Keratinocyte (primary cell): ENCODE data around the gene TBXT. TPM values are rescaled to one million over a fixed set of nuclear protein-coding genes. Genes with fewer than 3 reads are reported as not detected.

Experiments
- DNase-seq: peaks from one replicate; pipeline ENCODE4 v3.0.0-alpha.2; 2011; ENCODE audit warnings: low read depth, missing footprints, low spot score
- FAIRE-seq: peaks from 2 replicates; lab custom pipeline; 2011; peaks lifted over from hg19 to GRCh38; lab: Jason Lieb, UNC
- H2AFZ ChIP-seq: 2 replicates; pipeline ENCODE4 v1.6.0; 2012; ENCODE audit warnings: low read length, control low read depth, inconsistent platforms; ENCODE audit not compliant: control insufficient read depth
- H3K27ac ChIP-seq: 2 replicates; pipeline ENCODE4 v1.5.1; 2011; ENCODE audit warnings: low read length; ENCODE audit not compliant: control insufficient read depth, insufficient read depth
- H3K27me3 ChIP-seq: 3 replicates; pipeline ENCODE4 v1.6.0; 2011; ENCODE audit warnings: low read length; ENCODE audit not compliant: control insufficient read depth, insufficient read depth; ENCODE audit errors: extremely low read depth
- H3K36me3 ChIP-seq, 2 experiments: 2 replicates in 1 of 2; 3 replicates in 1 of 2; pipeline ENCODE4 v1.5.1; 2011; ENCODE audit warnings: low read length in 2 of 2, mild to moderate bottlenecking in 1 of 2; ENCODE audit not compliant: control insufficient read depth in 2 of 2, insufficient read depth in 2 of 2; ENCODE audit errors: extremely low read depth in 1 of 2
- H3K4me1 ChIP-seq: 3 replicates; pipeline ENCODE4 v1.5.1; 2011; ENCODE audit warnings: low read length; ENCODE audit not compliant: control insufficient read depth, insufficient read depth; ENCODE audit errors: extremely low read depth
- H3K4me2 ChIP-seq: 3 replicates; pipeline ENCODE4 v1.6.0; 2011; ENCODE audit warnings: low read depth, low read length; ENCODE audit not compliant: control insufficient read depth, insufficient read depth; ENCODE audit errors: extremely low read depth
- H3K4me3 ChIP-seq, 3 experiments: fragments of 200-600 bp in 1 of 3; sonication (generic) in 1 of 3; 2 replicates in 2 of 3; 3 replicates in 1 of 3; pipeline ENCODE4 v1.5.1; 2011 to 2016; ENCODE audit warnings: low read length in 3 of 3, mild to moderate bottlenecking in 3 of 3, control low read depth in 2 of 3, inconsistent platforms in 1 of 3, low read depth in 1 of 3, mixed read lengths in 1 of 3, mixed run types in 1 of 3, moderate library complexity in 1 of 3; ENCODE audit not compliant: control insufficient read depth in 2 of 3, insufficient read depth in 2 of 3; ENCODE audit errors: extremely low read depth in 1 of 3
- H3K79me2 ChIP-seq: 2 replicates; pipeline ENCODE4 v1.6.0; 2012; ENCODE audit warnings: low read length; ENCODE audit not compliant: control insufficient read depth, insufficient read depth
- H3K9ac ChIP-seq: 3 replicates; pipeline ENCODE4 v1.6.0; 2011; ENCODE audit warnings: low read length; ENCODE audit not compliant: control insufficient read depth, insufficient read depth; ENCODE audit errors: extremely low read depth
- H3K9me1 ChIP-seq: 3 replicates; pipeline ENCODE4 v1.6.0; 2011; ENCODE audit warnings: low read length; ENCODE audit not compliant: control insufficient read depth, insufficient read depth; ENCODE audit errors: extremely low read depth
- H3K9me3 ChIP-seq: 2 replicates; pipeline ENCODE4 v1.5.1; 2012; ENCODE audit warnings: low read depth, low read length; ENCODE audit not compliant: control insufficient read depth
- H4K20me1 ChIP-seq: 3 replicates; pipeline ENCODE4 v1.6.0; 2011; ENCODE audit warnings: low read length; ENCODE audit not compliant: control insufficient read depth, insufficient read depth; ENCODE audit errors: extremely low read depth
- CTCF ChIP-seq, 3 experiments: IDR thresholded peaks in 1 of 3; conservative IDR thresholded peaks in 1 of 3; optimal IDR thresholded peaks in 1 of 3; 2 replicates in 2 of 3; 3 replicates in 1 of 3; pipeline versions ENCODE3 to v1.5.1; 2011; ENCODE audit warnings: low read length in 3 of 3, mild to moderate bottlenecking in 3 of 3, moderate library complexity in 2 of 3, control low read depth in 1 of 3, inconsistent platforms in 1 of 3; ENCODE audit not compliant: insufficient read depth in 2 of 3; ENCODE audit errors: extremely low read depth in 1 of 3
- EZH2 ChIP-seq: IDR thresholded peaks from one replicate; pipeline ENCODE4 v1.6.1; 2012; ENCODE audit warnings: inconsistent platforms, mild to moderate bottlenecking, low read length, moderate library complexity
- dilution Hi-C: fragments of 300-500 bp; cut with MboI; formaldehyde crosslinking; loops from one replicate; pipeline ENCODE4 v1.7.0; 2020; ENCODE audit warnings: low sequenced_read_pairs; ENCODE audit not compliant: extremely low pct_ligation_motif_present
- polyA plus RNA-seq, 5 experiments: library from polyadenylated mRNA; depleted of rRNA in 3 of 5; stranded (reverse) in 3 of 5; stranded (forward) in 1 of 5; unstranded in 1 of 5; fragments of >200 nt; gene quantifications; 1 replicate in 1 of 5; 2 replicates in 3 of 5; 3 replicates in 1 of 5; pipeline versions ENCODE4 v1.2.1 to v1.2.3, GENCODE V29; 2011 to 2012; ENCODE audit warnings: missing spikeins in 2 of 5, low read depth in 1 of 5, low replicate concordance in 1 of 5

TBXT gene
- polyA plus RNA-seq, 1 donor (not counting 4 experiments of a cell fraction or from before 2014, with no cell fraction given) = not detected

- Histone ChIP-seq H3K9me3 (no peaks in the 10 kb centered on the region), H2AFZ (no peak overlapping the region), H3K36me3 (no peaks in the 10 kb centered on the region), H3K27ac (no peak overlapping the region), H3K4me1 (no peaks in the 10 kb centered on the region), H4K20me1 (no peaks in the 10 kb centered on the region), H3K27me3 (no peaks in the 10 kb centered on the region), H3K79me2 (no peaks in the 10 kb centered on the region), H3K9me1 (no peaks in the 10 kb centered on the region), H3K4me3 (no peak overlapping the region), H3K4me2 (no peak overlapping the region), H3K9ac (no peak overlapping the region)
- dilution Hi-C loops = no loop called here
- DNase-seq = no peak
- FAIRE-seq = no peak
- no peak for TF ChIP-seq CTCF (optimal IDR thresholded peaks at IDR 0.05 in 1 of 3, IDR thresholded peaks at IDR 0.05 in 1 of 3, conservative IDR thresholded peaks at IDR 0.05 in 1 of 3; ENCODE audit: extremely low read depth in 1 of 3, insufficient read depth in 2 of 3, low read length in 3 of 3)
- TF ChIP-seq EZH2 = no peak
Observed at GRCh38 chr6:166201878-166202277, 34.2 kb upstream of the TBXT start.

GRCh38 chr6:166197361-166197760, 29.7 kb upstream of the TBXT start:
- no peak for FAIRE-seq

More at GRCh38 chr6:166197361-166197760, 29.7 kb upstream of the TBXT start:
- Histone ChIP-seq H3K79me2 (no peaks in the 10 kb centered on the region), H3K9me1 (no peaks in the 10 kb centered on the region), H4K20me1 (no peaks in the 10 kb centered on the region), H3K9me3 (no peaks in the 10 kb centered on the region), H3K4me1 (no peaks in the 10 kb centered on the region), H3K27ac (no peak overlapping the region), H3K4me3 (no peak overlapping the region), H2AFZ (no peak overlapping the region), H3K4me2 (no peak overlapping the region), H3K27me3 (no peaks in the 10 kb centered on the region), H3K9ac (no peak overlapping the region), H3K36me3 (no peaks in the 10 kb centered on the region)
- no peak for TF ChIP-seq CTCF (optimal IDR thresholded peaks at IDR 0.05 in 1 of 3, IDR thresholded peaks at IDR 0.05 in 1 of 3, conservative IDR thresholded peaks at IDR 0.05 in 1 of 3; ENCODE audit: extremely low read depth in 1 of 3, insufficient read depth in 2 of 3, low read length in 3 of 3)
- no peak for TF ChIP-seq EZH2
- DNase-seq = no peak
- dilution Hi-C loops = no loop called here
